Osteoblast (primary cell): ENCODE results near the gene CCT3. TPM values are rescaled to one million over a fixed set of nuclear protein-coding genes. Genes with fewer than 3 reads are reported as not detected.

Experiments
- DNase-seq: peaks from one replicate; pipeline ENCODE4 v3.0.0; 2011; ENCODE audit warnings: low spot score, mixed read lengths; ENCODE audit not compliant: insufficient read length; ENCODE audit errors: missing footprints
- H2AFZ ChIP-seq: 2 replicates; pipeline ENCODE4 v1.6.0; 2011; ENCODE audit warnings: mild to moderate bottlenecking, low read length
- H3K27ac ChIP-seq: 2 replicates; pipeline ENCODE4 v1.5.1; 2011; ENCODE audit warnings: mild to moderate bottlenecking, low read depth, low read length, moderate library complexity
- H3K27me3 ChIP-seq: 2 replicates; pipeline ENCODE4 v1.6.0; 2012; ENCODE audit warnings: mild to moderate bottlenecking, control low read depth, inconsistent platforms, low read length, moderate library complexity; ENCODE audit not compliant: insufficient read depth
- H3K36me3 ChIP-seq: 2 replicates; pipeline ENCODE4 v1.5.1; 2011; ENCODE audit warnings: mild to moderate bottlenecking, low read length, control low read depth, moderate library complexity; ENCODE audit not compliant: insufficient read depth
- H3K4me1 ChIP-seq: 2 replicates; pipeline ENCODE4 v1.5.1; 2011; ENCODE audit warnings: mild to moderate bottlenecking, low read length, control low read depth, moderate library complexity; ENCODE audit not compliant: insufficient read depth
- H3K4me2 ChIP-seq: 2 replicates; pipeline ENCODE4 v1.6.0; 2011; ENCODE audit warnings: mild to moderate bottlenecking, low read length; ENCODE audit not compliant: insufficient read depth
- H3K4me3 ChIP-seq: fragments of 200-600 bp; sonication (generic); 3 replicates; pipeline ENCODE4 v1.5.1; 2012; ENCODE audit warnings: mild to moderate bottlenecking, low read length, inconsistent platforms; ENCODE audit not compliant: insufficient read depth
- H3K79me2 ChIP-seq: 2 replicates; pipeline ENCODE4 v1.6.0; 2012; ENCODE audit warnings: mild to moderate bottlenecking, low read length, control low read depth, inconsistent platforms; ENCODE audit not compliant: insufficient read depth
- H3K9me3 ChIP-seq: 2 replicates; pipeline ENCODE4 v1.5.1; 2011; ENCODE audit warnings: low read depth, low read length, control low read depth
- H4K20me1 ChIP-seq: 2 replicates; pipeline ENCODE4 v1.6.0; 2012; ENCODE audit warnings: mild to moderate bottlenecking, low read length, control low read depth; ENCODE audit not compliant: insufficient read depth
- total RNA-seq: library from RNA; depleted of rRNA; stranded (reverse); fragments of >200 nt; gene quantifications from 2 replicates; pipeline ENCODE4 v1.2.3, GENCODE V29; 2012
- TF ChIP-seq, protein P1 (sequence below): IDR thresholded peaks from 2 replicates; pipeline ENCODE4 v1.5.1; 2011; ENCODE audit warnings: mild to moderate bottlenecking, low read depth, low read length, moderate library complexity; ENCODE audit errors: extremely low read depth

The CCT3 gene
- total RNA-seq, 1 donor = 258 TPM

DNA sequence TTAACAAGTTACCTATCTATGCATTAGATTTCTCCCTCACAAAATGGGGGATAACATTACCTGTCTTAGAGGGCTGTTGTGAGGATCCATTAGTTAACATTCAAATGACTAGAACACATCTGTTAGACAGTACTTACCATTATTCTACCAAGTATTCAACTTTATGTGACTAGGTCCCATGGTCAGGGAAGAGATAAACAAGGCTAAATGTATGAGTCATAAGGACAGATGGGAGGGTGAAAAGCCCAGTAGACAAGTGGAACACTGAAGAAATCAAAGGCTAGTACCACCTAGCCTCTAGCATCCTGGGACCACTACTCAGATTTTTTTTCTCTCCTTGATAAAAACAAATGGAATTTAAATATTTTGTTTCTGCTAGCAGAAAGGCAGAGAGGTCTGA, 30.0 kb downstream of the CCT3 start:
- Histone ChIP-seq H3K4me1 (peaks cover 12% of the 10 kb centered on the region), H4K20me1 (peaks cover 7% of the 10 kb centered on the region), H2AFZ (no peak overlapping the region), H3K27ac (peak overlapping the region; percentile 41), H3K4me2 (no peak overlapping the region), H3K9me3 (no peaks in the 10 kb centered on the region), H3K4me3 (no peak overlapping the region), H3K79me2 (peaks cover 3% of the 10 kb centered on the region), H3K27me3 (no peaks in the 10 kb centered on the region), H3K36me3 (peaks cover 55% of the 10 kb centered on the region)
- TF ChIP-seq, protein P1, sequence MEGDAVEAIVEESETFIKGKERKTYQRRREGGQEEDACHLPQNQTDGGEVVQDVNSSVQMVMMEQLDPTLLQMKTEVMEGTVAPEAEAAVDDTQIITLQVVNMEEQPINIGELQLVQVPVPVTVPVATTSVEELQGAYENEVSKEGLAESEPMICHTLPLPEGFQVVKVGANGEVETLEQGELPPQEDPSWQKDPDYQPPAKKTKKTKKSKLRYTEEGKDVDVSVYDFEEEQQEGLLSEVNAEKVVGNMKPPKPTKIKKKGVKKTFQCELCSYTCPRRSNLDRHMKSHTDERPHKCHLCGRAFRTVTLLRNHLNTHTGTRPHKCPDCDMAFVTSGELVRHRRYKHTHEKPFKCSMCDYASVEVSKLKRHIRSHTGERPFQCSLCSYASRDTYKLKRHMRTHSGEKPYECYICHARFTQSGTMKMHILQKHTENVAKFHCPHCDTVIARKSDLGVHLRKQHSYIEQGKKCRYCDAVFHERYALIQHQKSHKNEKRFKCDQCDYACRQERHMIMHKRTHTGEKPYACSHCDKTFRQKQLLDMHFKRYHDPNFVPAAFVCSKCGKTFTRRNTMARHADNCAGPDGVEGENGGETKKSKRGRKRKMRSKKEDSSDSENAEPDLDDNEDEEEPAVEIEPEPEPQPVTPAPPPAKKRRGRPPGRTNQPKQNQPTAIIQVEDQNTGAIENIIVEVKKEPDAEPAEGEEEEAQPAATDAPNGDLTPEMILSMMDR = no peak
- DNase-seq = peak; percentile 84

DNA sequence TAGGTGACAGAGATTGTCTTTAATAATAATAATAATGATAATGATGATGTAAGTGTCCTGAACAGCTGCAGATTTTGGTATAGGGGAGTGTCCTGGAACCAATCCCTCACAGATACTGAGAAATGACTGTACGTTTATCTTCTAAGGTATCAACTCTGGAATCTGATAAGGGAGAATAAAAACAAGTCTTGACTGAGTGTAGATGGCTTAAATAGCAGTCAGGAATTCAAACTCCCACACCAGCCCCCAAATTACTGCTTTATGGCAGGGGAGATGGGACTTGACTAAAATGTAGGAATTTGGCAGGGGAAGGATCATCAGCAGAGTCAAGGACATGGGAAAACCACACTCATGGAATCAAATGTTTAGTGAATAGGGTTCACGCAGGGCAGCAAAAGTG, 32.9 kb downstream of the CCT3 start:
- TF ChIP-seq, protein P1 = no peak
- H4K20me1 ChIP-seq = peaks cover 2% of the 10 kb centered on the region
- DNase-seq = no peak
- H3K79me2 ChIP-seq = peaks cover 3% of the 10 kb centered on the region
- no peaks in the 10 kb centered on the region for H3K27me3 ChIP-seq
- H2AFZ ChIP-seq = no peak overlapping the region
- H3K4me3 ChIP-seq = no peak overlapping the region
- H3K9me3 ChIP-seq = no peaks in the 10 kb centered on the region
- no peak overlapping the region for H3K27ac ChIP-seq
- peaks cover 30% of the 10 kb centered on the region for H3K36me3 ChIP-seq
- H3K4me1 ChIP-seq = peaks cover 3% of the 10 kb centered on the region
- H3K4me2 ChIP-seq = no peak overlapping the region

DNA sequence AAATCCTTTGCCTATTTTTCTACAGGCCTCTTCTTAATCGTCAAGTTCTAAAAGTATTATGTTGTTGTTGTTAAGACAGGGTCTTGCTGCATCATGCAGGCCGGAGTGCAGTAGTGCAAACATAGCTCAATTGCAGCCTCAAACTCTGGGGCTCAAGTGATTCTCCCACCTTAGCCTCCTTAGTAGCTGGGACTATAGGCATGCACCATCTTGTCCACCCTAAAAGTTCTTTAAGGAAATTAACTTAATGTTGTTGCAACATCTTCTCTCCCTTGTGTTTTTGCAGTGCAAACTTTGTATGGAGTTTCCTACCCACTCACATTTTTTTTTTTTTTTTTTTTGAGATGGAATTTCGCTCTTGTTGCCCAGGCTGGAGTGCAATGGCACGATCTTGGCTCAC, 34.9 kb downstream of the CCT3 start:
- peaks cover 3% of the 10 kb centered on the region for H3K79me2 ChIP-seq

DNA sequence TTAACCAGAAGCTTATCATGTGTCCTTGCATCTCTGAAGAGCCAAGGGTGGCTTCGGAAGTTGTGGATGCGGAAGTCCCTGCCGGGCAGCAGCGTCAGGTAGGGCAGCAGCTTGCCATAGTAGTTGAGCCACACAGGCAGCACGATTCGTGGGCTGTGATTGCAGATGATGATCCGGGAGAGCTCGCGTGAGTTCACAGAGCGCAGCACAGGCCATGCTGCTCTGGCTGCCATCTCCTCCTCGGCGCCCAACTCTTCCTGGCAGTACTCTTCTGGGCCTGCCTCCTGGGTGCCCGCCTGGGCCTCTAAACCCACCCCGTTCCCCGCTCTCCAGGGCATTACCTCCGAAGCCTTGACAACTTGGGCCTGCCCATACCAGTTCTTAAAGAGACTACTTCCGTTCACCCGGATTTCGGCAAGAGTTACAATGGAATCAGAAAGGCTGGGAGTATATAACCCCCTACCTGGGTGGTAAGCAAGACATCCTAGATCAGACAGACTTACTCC, 39.2 kb downstream of the CCT3 start, which contains the start of gene VHLL:
TSS of gene VHLL (minus strand) at position 456 of the 506 bp plus-strand sequence. CDS start at position 338, 118 bp downstream.
- peaks cover 19% of the 10 kb centered on the region for H3K79me2 ChIP-seq
- no peak within 1 kb of the TSS for H2AFZ ChIP-seq
- H3K36me3 ChIP-seq = no peaks in the 10 kb centered on the region
- H3K9me3 ChIP-seq = no peaks in the 10 kb centered on the region
- H3K27me3 ChIP-seq = no peaks in the 10 kb centered on the region
- H3K4me2 ChIP-seq = no peak within 1 kb of the TSS
- H3K27ac ChIP-seq = no peak within 1 kb of the TSS
- peaks cover 13% of the 10 kb centered on the region for H3K4me1 ChIP-seq
- TF ChIP-seq, protein P1 = no peak
- H4K20me1 ChIP-seq = no peaks in the 10 kb centered on the region
- no peak within 1 kb of the TSS for H3K4me3 ChIP-seq
- no peak for DNase-seq

More for the DNA sequence above, 34.9 kb downstream of the CCT3 start:
- peaks cover 2% of the 10 kb centered on the region for H4K20me1 ChIP-seq
- no peak overlapping the region for H2AFZ ChIP-seq
- peaks cover 13% of the 10 kb centered on the region for H3K36me3 ChIP-seq
- TF ChIP-seq, protein P1 = no peak
- H3K4me1 ChIP-seq = peaks cover 3% of the 10 kb centered on the region
- DNase-seq = no peak
- no peaks in the 10 kb centered on the region for H3K27me3 ChIP-seq
- no peak overlapping the region for H3K4me3 ChIP-seq
- H3K9me3 ChIP-seq = no peaks in the 10 kb centered on the region
- no peak overlapping the region for H3K4me2 ChIP-seq
- no peak overlapping the region for H3K27ac ChIP-seq
